ENCODE measurements around the gene DCTPP1. TPM values are rescaled to one million over a fixed set of nuclear protein-coding genes. Genes with fewer than 3 reads are reported as not detected.

DCTPP1 gene
- total and polyA plus RNA-seq, 4 experiments from 2014 or later = 15.0 to 115 (median 52.5) TPM

GRCh38 chr16:30430428-30430970 lies 669 bp upstream of the DCTPP1 start:
- no peak for DNase-seq
- no peaks in the 10 kb centered on the region for H3K27me3 Mint-ChIP-seq
- ChIA-PET POLR2A (ENCODE audit: partially characterized antibody) (interaction anchor here (0.6 to 3.0 kb wide), 44 partner anchors 11 to 1447 kb away, joined by 3 to 91 read pairs (median 8); partner anchors contain the start of genes ALDOA, CD2BP2, CORO1A and FBRS), CTCF (ENCODE audit: partially characterized antibody) (interaction anchor here (0.5 to 2.6 kb wide), 43 partner anchors 10 to 327 kb away, joined by 3 to 39 read pairs (median 6); partner anchors contain the start of genes CORO1A, SEPHS2, ZNF688 and ZNF689)
- H3K27ac ChIP-seq (ENCODE audit: low read depth, low read length) = peak overlapping the region; percentile 59
- H3K36me3 ChIP-seq (ENCODE audit: insufficient read depth, low read length) = peaks cover 8% of the 10 kb centered on the region
- H3K27ac Mint-ChIP-seq = no peak overlapping the region
- peaks cover 32% of the 10 kb centered on the region for H3K4me1 ChIP-seq (ENCODE audit: insufficient read depth, low read length)
- H3K4me3 Mint-ChIP-seq = no peak overlapping the region
- H3K4me3 ChIP-seq (ENCODE audit: low read length in 2 of 2) = no peak overlapping the region
- H3K9me3 Mint-ChIP-seq = no peaks in the 10 kb centered on the region
- H3K27me3 ChIP-seq (ENCODE audit: insufficient read depth, low read length) = no peaks in the 10 kb centered on the region
- intact Hi-C loops (cut with micrococcal nuclease) = loop anchor here (1.0 to 2.0 kb wide), 12 partner anchors 12 to 228 kb away; partner anchors contain the start of genes FBRS, ITGAL, SEPHS2 and ZNF764
- peaks cover 15% of the 10 kb centered on the region in 2 donors for H3K36me3 Mint-ChIP-seq
- H3K4me1 Mint-ChIP-seq = peaks cover 20 to 31% (median 23%) of the 10 kb centered on the region in 4 donors
- H3K9me3 ChIP-seq (ENCODE audit: control insufficient read depth in 1 of 2, low read length in 2 of 2) = no peaks in the 10 kb centered on the region

GRCh38 chr16:30429418-30429677 lies 482 bp downstream of the DCTPP1 start:
- H3K4me1 Mint-ChIP-seq = peaks cover 12 to 23% (median 18%) of the 10 kb centered on the region in 4 donors
- H3K27ac Mint-ChIP-seq = no peak overlapping the region
- Histone ChIP-seq H3K4me1 (ENCODE audit: insufficient read depth, low read length) (peaks cover 27% of the 10 kb centered on the region), H3K27me3 (ENCODE audit: insufficient read depth, low read length) (no peaks in the 10 kb centered on the region), H3K9me3 (ENCODE audit: control insufficient read depth in 1 of 2, low read length in 2 of 2) (no peaks in the 10 kb centered on the region), H3K4me3 (ENCODE audit: low read length in 2 of 2) (peak overlapping the region; percentile 76 to 84), H3K27ac (ENCODE audit: low read depth, low read length) (peak overlapping the region; percentile 72), H3K36me3 (ENCODE audit: insufficient read depth, low read length) (peaks cover 13% of the 10 kb centered on the region)
- DNase-seq = no peak
- no peaks in the 10 kb centered on the region for H3K9me3 Mint-ChIP-seq
- no peaks in the 10 kb centered on the region for H3K27me3 Mint-ChIP-seq
- ChIA-PET CTCF (ENCODE audit: partially characterized antibody) (interaction anchor here (0.6 to 2.6 kb wide), 51 partner anchors 7 to 364 kb away, joined by 3 to 39 read pairs (median 5); partner anchors contain the start of genes ALDOA, SEPHS2, ZNF688 and ZNF689), POLR2A (ENCODE audit: partially characterized antibody) (interaction anchor here (0.6 to 3.0 kb wide), 46 partner anchors 10 to 364 kb away, joined by 3 to 91 read pairs (median 8); partner anchors contain the start of genes ALDOA, CD2BP2, CORO1A and FBRS)
- no peak overlapping the region for H3K4me3 Mint-ChIP-seq
- peaks cover 15 to 20% of the 10 kb centered on the region in 2 donors for H3K36me3 Mint-ChIP-seq
- intact Hi-C loops (cut with micrococcal nuclease) = no loop called here

GRCh38 chr16:30428055-30428454 lies 1.8 kb downstream of the DCTPP1 start:
- H3K27ac Mint-ChIP-seq = peak overlapping the region in 6 of 7 donors; percentile 9 to 84 (median 50)
- peaks cover 5 to 16% (median 12%) of the 10 kb centered on the region in 4 donors for H3K4me1 Mint-ChIP-seq
- H3K4me3 ChIP-seq (ENCODE audit: low read length in 2 of 2) = no peak overlapping the region
- no peaks in the 10 kb centered on the region for H3K9me3 Mint-ChIP-seq
- peaks cover 19% of the 10 kb centered on the region for H3K4me1 ChIP-seq (ENCODE audit: insufficient read depth, low read length)
- H3K27ac ChIP-seq (ENCODE audit: low read depth, low read length) = no peak overlapping the region
- no peaks in the 10 kb centered on the region for H3K27me3 ChIP-seq (ENCODE audit: insufficient read depth, low read length)
- intact Hi-C loops (cut with micrococcal nuclease) = no loop called here
- POLR2A ChIA-PET (ENCODE audit: partially characterized antibody) = interaction anchor here (1.1 to 2.9 kb wide), 2 partner anchors 10 to 45 kb away, joined by 5 to 20 read pairs; partner anchors contain the start of gene SEPTIN1
- H3K36me3 ChIP-seq (ENCODE audit: insufficient read depth, low read length) = peaks cover 24% of the 10 kb centered on the region
- no peaks in the 10 kb centered on the region for H3K9me3 ChIP-seq (ENCODE audit: control insufficient read depth in 1 of 2, low read length in 2 of 2)
- no peaks in the 10 kb centered on the region for H3K27me3 Mint-ChIP-seq
- H3K4me3 Mint-ChIP-seq = peak overlapping the region; percentile 21 to 61 (median 39)
- DNase-seq = no peak
- H3K36me3 Mint-ChIP-seq = peaks cover 15 to 32% of the 10 kb centered on the region in 2 donors
- CTCF ChIA-PET (ENCODE audit: partially characterized antibody) = interaction anchor here (1.1 kb wide), 1 partner anchor 144 kb away, joined by 3 read pairs; the partner anchor contains the start of gene ZNF688

- Mint-ChIP-seq H3K4me3 (no peak overlapping the region), H3K36me3 (peaks cover 15 to 35% of the 10 kb centered on the region in 2 donors), H3K27ac (peak overlapping the region in 5 of 7 donors; percentile 33 to 87 (median 33)), H3K4me1 (peaks cover 9 to 21% (median 13%) of the 10 kb centered on the region in 4 donors), H3K9me3 (no peaks in the 10 kb centered on the region), H3K27me3 (no peaks in the 10 kb centered on the region)
- Histone ChIP-seq H3K4me3 (ENCODE audit: low read length in 2 of 2) (no peak overlapping the region), H3K9me3 (ENCODE audit: control insufficient read depth in 1 of 2, low read length in 2 of 2) (no peaks in the 10 kb centered on the region), H3K27me3 (ENCODE audit: insufficient read depth, low read length) (no peaks in the 10 kb centered on the region), H3K36me3 (ENCODE audit: insufficient read depth, low read length) (peaks cover 16% of the 10 kb centered on the region), H3K27ac (ENCODE audit: low read depth, low read length) (no peak overlapping the region), H3K4me1 (ENCODE audit: insufficient read depth, low read length) (peaks cover 15% of the 10 kb centered on the region)
- ChIA-PET POLR2A (ENCODE audit: partially characterized antibody) (interaction anchor here (4.4 kb wide), 1 partner anchor 9 kb away, joined by 91 read pairs; the partner anchor contains the start of gene DCTPP1), CTCF (ENCODE audit: partially characterized antibody) (interaction anchor here (0.7 to 1.9 kb wide), 3 partner anchors 9 to 11 kb away, joined by 4 to 8 read pairs (median 4); partner anchors contain the start of gene DCTPP1)
- DNase-seq = no peak
- intact Hi-C loops (cut with micrococcal nuclease) = no loop called here
These were observed 8.8 kb downstream of the DCTPP1 start for GRCh38 chr16:30421010-30421409.

- H3K36me3 Mint-ChIP-seq = peaks cover 11 to 17% of the 10 kb centered on the region in 2 donors
- peaks cover 3% of the 10 kb centered on the region for H3K36me3 ChIP-seq (ENCODE audit: insufficient read depth, low read length)
- no peak for DNase-seq
- peaks cover 6 to 24% (median 13%) of the 10 kb centered on the region in 4 donors for H3K4me1 Mint-ChIP-seq
- peak overlapping the region; percentile 61 for H3K27ac ChIP-seq (ENCODE audit: low read depth, low read length)
- no peaks in the 10 kb centered on the region for H3K27me3 Mint-ChIP-seq
- H3K4me3 ChIP-seq (ENCODE audit: low read length in 2 of 2) = peak overlapping the region in 1 of 2 donors; percentile 68
- peak overlapping the region; percentile 52 to 85 (median 69) for H3K4me3 Mint-ChIP-seq
- ChIA-PET POLR2A (ENCODE audit: partially characterized antibody) (interaction anchor here (0.6 to 4.4 kb wide), 55 partner anchors 9 to 614 kb away, joined by 3 to 91 read pairs (median 5); partner anchors contain the start of genes ALDOA, CORO1A, DCTPP1 and FBRS), CTCF (ENCODE audit: partially characterized antibody) (interaction anchor here (0.6 to 4.0 kb wide), 14 partner anchors 9 to 327 kb away, joined by 3 to 34 read pairs (median 4); partner anchors contain the start of genes DCTPP1, SEPTIN1, TBC1D10B and TBX6)
- H3K27me3 ChIP-seq (ENCODE audit: insufficient read depth, low read length) = no peaks in the 10 kb centered on the region
- no peaks in the 10 kb centered on the region for H3K9me3 Mint-ChIP-seq
- no peaks in the 10 kb centered on the region for H3K9me3 ChIP-seq (ENCODE audit: control insufficient read depth in 1 of 2, low read length in 2 of 2)
- intact Hi-C loops (cut with micrococcal nuclease) = loop anchor here (1.0 kb wide), 1 partner anchor 12 kb away; the partner anchor contains the start of gene DCTPP1
- peaks cover 15% of the 10 kb centered on the region for H3K4me1 ChIP-seq (ENCODE audit: insufficient read depth, low read length)
- peak overlapping the region; percentile 26 to 90 (median 74) for H3K27ac Mint-ChIP-seq
These were observed 11.3 kb downstream of the DCTPP1 start for GRCh38 chr16:30418350-30419181.

GRCh38 chr16:30417529-30418349 lies 12.1 kb downstream of the DCTPP1 start:
- Mint-ChIP-seq H3K4me1 (peaks cover 6 to 24% (median 13%) of the 10 kb centered on the region in 4 donors), H3K4me3 (peak overlapping the region; percentile 39 to 85 (median 68))

More at GRCh38 chr16:30417529-30418349, 12.1 kb downstream of the DCTPP1 start:
- Histone ChIP-seq H3K9me3 (ENCODE audit: control insufficient read depth in 1 of 2, low read length in 2 of 2) (no peaks in the 10 kb centered on the region), H3K4me3 (ENCODE audit: low read length in 2 of 2) (peak overlapping the region; percentile 12 to 68), H3K4me1 (ENCODE audit: insufficient read depth, low read length) (peaks cover 15% of the 10 kb centered on the region), H3K27me3 (ENCODE audit: insufficient read depth, low read length) (no peaks in the 10 kb centered on the region), H3K36me3 (ENCODE audit: insufficient read depth, low read length) (no peaks in the 10 kb centered on the region), H3K27ac (ENCODE audit: low read depth, low read length) (peak overlapping the region; percentile 61)
- POLR2A ChIA-PET (ENCODE audit: partially characterized antibody) = interaction anchor here (0.6 to 4.4 kb wide), 55 partner anchors 8 to 613 kb away, joined by 3 to 91 read pairs (median 5); partner anchors contain the start of genes ALDOA, CORO1A, DCTPP1 and FBRS
- DNase-seq = peak; percentile 89 to 93 (median 91)
- intact Hi-C loops (cut with micrococcal nuclease) = loop anchor here (1.0 kb wide), 1 partner anchor 13 kb away; the partner anchor contains the start of gene DCTPP1
- peak overlapping the region in 3 of 7 donors; percentile 41 to 90 (median 74) for H3K27ac Mint-ChIP-seq
- H3K9me3 Mint-ChIP-seq = no peaks in the 10 kb centered on the region
- no peaks in the 10 kb centered on the region for H3K27me3 Mint-ChIP-seq
- CTCF ChIA-PET (ENCODE audit: partially characterized antibody) = interaction anchor here (0.6 to 4.0 kb wide), 13 partner anchors 8 to 326 kb away, joined by 3 to 34 read pairs (median 4); partner anchors contain the start of genes DCTPP1, SEPTIN1 and TBX6
- H3K36me3 Mint-ChIP-seq = peaks cover 11 to 14% of the 10 kb centered on the region in 2 donors

All from CD4-positive, alpha-beta memory T cell (primary cell).